Retinal pigment epithelial cell (primary cell): ENCODE results near the gene MAOB.

Experiments
- DNase-seq: peaks from one replicate; pipeline ENCODE4 v3.0.0-alpha.2; 2010; ENCODE audit warnings: low read depth
- H3K4me3 ChIP-seq: 2 replicates; pipeline ENCODE4 v1.5.1; 2011; ENCODE audit warnings: mild to moderate bottlenecking, low read length, control low read depth, moderate library complexity
- CTCF ChIP-seq: conservative IDR thresholded peaks from 2 replicates; pipeline ENCODE4 v1.5.1; 2011; ENCODE audit warnings: low read depth, low read length, control low read depth, inconsistent platforms

MAOB gene

GRCh38 chrX:43718546-43718945 lies 163.7 kb downstream of the MAOB start:
- no peak for TF ChIP-seq CTCF
- no peak overlapping the region for H3K4me3 ChIP-seq
- DNase-seq: no peak

- no peak for DNase-seq
- H3K4me3 ChIP-seq: no peak overlapping the region
- no peak for TF ChIP-seq CTCF
Observed at GRCh38 chrX:43718081-43718480, 164.2 kb downstream of the MAOB start.

- no peak overlapping the region for H3K4me3 ChIP-seq
- no peak for DNase-seq
- no peak for TF ChIP-seq CTCF
Observed at GRCh38 chrX:43717161-43717560, 165.1 kb downstream of the MAOB start.

GRCh38 chrX:43716696-43717095 lies 165.6 kb downstream of the MAOB start:
- TF ChIP-seq CTCF: no peak
- DNase-seq: no peak
- no peak overlapping the region for H3K4me3 ChIP-seq
